ENCODE results near the gene ROBO1.

DNA sequence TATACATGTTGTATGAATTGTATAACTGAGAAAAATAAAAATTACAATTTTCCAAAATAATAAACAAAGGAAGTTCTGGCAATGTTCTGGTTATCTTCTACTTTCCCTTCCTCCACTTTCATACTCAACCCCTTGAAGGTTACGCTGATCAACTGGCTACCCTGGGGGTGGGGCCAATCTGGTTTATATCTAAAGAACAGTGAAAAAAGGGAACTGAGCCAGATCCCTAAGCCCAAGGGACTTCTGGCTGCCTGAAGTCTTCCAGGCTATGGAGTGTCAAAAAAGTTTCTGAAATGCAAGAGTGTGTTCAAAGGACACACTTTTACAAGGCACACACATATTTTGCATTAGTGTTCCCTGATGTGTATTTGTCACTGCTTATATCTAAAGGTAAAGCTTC lies 591.9 kb downstream of the ROBO1 start:
- TF ChIP-seq POLR2A (IDR thresholded peaks at IDR 0.05; ENCODE audit: low read length): no peak
- no peak for TF ChIP-seq GATA1 (IDR thresholded peaks at IDR 0.05; ENCODE audit: low read depth, low read length)
